DMS114 treated with DMSO at 0.1 percent for 48 hours (cell line): ENCODE results near the gene EVI5.

Experiments
- DNase-seq: peaks from one replicate; lab custom pipeline; 2025; ENCODE audit not compliant: unreplicated experiment; lab: John Stamatoyannopoulos, UW

The EVI5 gene

GRCh38 chr1:92486251-92487077 lies 298.4 kb downstream of the EVI5 start, which contains the start of gene GFI1:
TSS of gene GFI1 (minus strand) at chr1:92486925. CDS start at chr1:92483487, 3,438 bp downstream.
- DNase-seq = no peak

GRCh38 chr1:92485381-92486250 lies 299.3 kb downstream of the EVI5 start:
- DNase-seq = no peak

GRCh38 chr1:92484472-92485380 lies 300.2 kb downstream of the EVI5 start:
- DNase-seq = peak; percentile 36

- no peak for DNase-seq
These were observed 301.1 kb downstream of the EVI5 start for GRCh38 chr1:92483610-92484471.

GRCh38 chr1:92482665-92483609 lies 302.0 kb downstream of the EVI5 start:
- no peak for DNase-seq

GRCh38 chr1:92481971-92482664 lies 302.8 kb downstream of the EVI5 start:
- no peak for DNase-seq

- no peak for DNase-seq
These were observed 303.3 kb downstream of the EVI5 start for GRCh38 chr1:92481599-92481925.

- no peak for DNase-seq
These were observed 303.9 kb downstream of the EVI5 start for GRCh38 chr1:92480813-92481598.

GRCh38 chr1:92480200-92480812 lies 304.6 kb downstream of the EVI5 start:
- DNase-seq = no peak

GRCh38 chr1:92479587-92479986 lies 305.3 kb downstream of the EVI5 start:
- DNase-seq = no peak

GRCh38 chr1:92478393-92478792 lies 306.5 kb downstream of the EVI5 start:
- no peak for DNase-seq

- DNase-seq = no peak
These were observed 308.8 kb downstream of the EVI5 start for GRCh38 chr1:92476071-92476631.

GRCh38 chr1:92475029-92475428 lies 309.9 kb downstream of the EVI5 start:
- no peak for DNase-seq

- DNase-seq = no peak
These were observed 311.0 kb downstream of the EVI5 start for GRCh38 chr1:92473781-92474495.

GRCh38 chr1:92470216-92470615 lies 314.7 kb downstream of the EVI5 start:
- DNase-seq = no peak

- no peak for DNase-seq
These were observed 318.1 kb downstream of the EVI5 start for GRCh38 chr1:92466683-92467352.
